ENCODE measurements around the gene SLC43A2. TPM values are rescaled to one million over a fixed set of nuclear protein-coding genes. Genes with fewer than 3 reads are reported as not detected.

SLC43A2 gene
- total and polyA plus RNA-seq, 2 of the 13 experiments (the other 11 are each of a cell fraction or from before 2014, with no cell fraction given), result 7.3 to 20.0 TPM

- no peak for TF ChIP-seq ATRX (CRISPR knock-in tag; IDR thresholded peaks at IDR 0.05; ENCODE audit: borderline replicate concordance)
- TF ChIP-seq AGO1 (IDR thresholded peaks at IDR 0.05; ENCODE audit: low read depth, low read length, poor library complexity, severe bottlenecking), result no peak
- no peak; the same call in 1 of the 2 replicates for TF ChIP-seq GATAD2A (CRISPR knock-in tag; IDR thresholded peaks at IDR 0.05)
- peak; percentile 39; the same call in 1 of the 2 replicates for TF ChIP-seq ZNF276 (CRISPR knock-in tag; IDR thresholded peaks at IDR 0.05; ENCODE audit: low read depth)
- TF ChIP-seq PCBP1 (IDR thresholded peaks at IDR 0.05; ENCODE audit: borderline replicate concordance, low read depth, low read length), result no peak
- TF ChIP-seq ADNP (CRISPR knock-in tag; IDR thresholded peaks at IDR 0.05), result no peak
- no peak for TF ChIP-seq ZNF33A (CRISPR knock-in tag; IDR thresholded peaks at IDR 0.05; ENCODE audit: borderline replicate concordance)
- TF ChIP-seq BRCA1 (CRISPR knock-in tag; IDR thresholded peaks at IDR 0.05), result no peak
- no peak for TF ChIP-seq ZNF713 (CRISPR knock-in tag; IDR thresholded peaks at IDR 0.05)
- TF ChIP-seq GZF1 (CRISPR knock-in tag; IDR thresholded peaks at IDR 0.05), result no peak
- no peak for TF ChIP-seq STAT5B (CRISPR knock-in tag; IDR thresholded peaks at IDR 0.05)
- no peak for TF ChIP-seq ZBTB7A (CRISPR knock-in tag; IDR thresholded peaks at IDR 0.05)
- peak; percentile 78 for TF ChIP-seq RARA (CRISPR knock-in tag; IDR thresholded peaks at IDR 0.05)
- no peak for TF ChIP-seq MLLT10 (CRISPR knock-in tag; IDR thresholded peaks at IDR 0.05)
- TF ChIP-seq RARG (CRISPR knock-in tag; IDR thresholded peaks at IDR 0.05; ENCODE audit: low read depth), result 0 out of 2 replicates have a peak, but pooled peaks have one; percentile 52
- no peak for TF ChIP-seq YY1 (IDR thresholded peaks at IDR 0.05; ENCODE audit: insufficient read depth, insufficient replicate concordance, low read depth, low read length)
- peak; percentile 92 for TF ChIP-seq TFE3 (CRISPR knock-in tag; IDR thresholded peaks at IDR 0.05)
- no peak for TF ChIP-seq ZMAT5 (CRISPR knock-in tag; IDR thresholded peaks at IDR 0.05; ENCODE audit: borderline replicate concordance, low read depth)
- no peak for TF ChIP-seq AHDC1 (CRISPR knock-in tag; IDR thresholded peaks at IDR 0.05; ENCODE audit: borderline replicate concordance)
- peak; percentile 52; the same call in 1 of the 2 replicates for TF ChIP-seq HNF4A (CRISPR knock-in tag; IDR thresholded peaks at IDR 0.05)
- TF ChIP-seq FOXA3 (CRISPR knock-in tag; IDR thresholded peaks at IDR 0.05), result peak; percentile 54
- no peak for TF ChIP-seq PHF20 (CRISPR knock-in tag; IDR thresholded peaks at IDR 0.05)
Observed at GRCh38 chr17:1649844-1650501, 21.3 kb upstream of the SLC43A2 start, which contains the start of gene RILP (continued).

All from HepG2 (cell line).